LNCaP clone FGC (cell line): ENCODE measurements around the gene CAPZA2.

ENCODE experiments used
- DNase-seq: peaks from one replicate; pipeline ENCODE4 v3.0.0-alpha.2; 2011; ENCODE audit warnings: low read depth
- H3K4me3 ChIP-seq: 2 replicates; pipeline ENCODE4 v1.5.1; 2011; ENCODE audit warnings: mild to moderate bottlenecking, low read depth, low read length, control low read depth
- TF ChIP-seq, protein P1 (sequence below): IDR thresholded peaks from 2 replicates; pipeline ENCODE4 v1.5.1; 2012; ENCODE audit warnings: mild to moderate bottlenecking; ENCODE audit not compliant: control insufficient read depth, insufficient read depth; ENCODE audit errors: extremely low read depth

The CAPZA2 gene

GRCh38 chr7:116910383-116910782 is 48.0 kb downstream of the CAPZA2 start:
- no peak overlapping the region for H3K4me3 ChIP-seq
- TF ChIP-seq, protein P1, sequence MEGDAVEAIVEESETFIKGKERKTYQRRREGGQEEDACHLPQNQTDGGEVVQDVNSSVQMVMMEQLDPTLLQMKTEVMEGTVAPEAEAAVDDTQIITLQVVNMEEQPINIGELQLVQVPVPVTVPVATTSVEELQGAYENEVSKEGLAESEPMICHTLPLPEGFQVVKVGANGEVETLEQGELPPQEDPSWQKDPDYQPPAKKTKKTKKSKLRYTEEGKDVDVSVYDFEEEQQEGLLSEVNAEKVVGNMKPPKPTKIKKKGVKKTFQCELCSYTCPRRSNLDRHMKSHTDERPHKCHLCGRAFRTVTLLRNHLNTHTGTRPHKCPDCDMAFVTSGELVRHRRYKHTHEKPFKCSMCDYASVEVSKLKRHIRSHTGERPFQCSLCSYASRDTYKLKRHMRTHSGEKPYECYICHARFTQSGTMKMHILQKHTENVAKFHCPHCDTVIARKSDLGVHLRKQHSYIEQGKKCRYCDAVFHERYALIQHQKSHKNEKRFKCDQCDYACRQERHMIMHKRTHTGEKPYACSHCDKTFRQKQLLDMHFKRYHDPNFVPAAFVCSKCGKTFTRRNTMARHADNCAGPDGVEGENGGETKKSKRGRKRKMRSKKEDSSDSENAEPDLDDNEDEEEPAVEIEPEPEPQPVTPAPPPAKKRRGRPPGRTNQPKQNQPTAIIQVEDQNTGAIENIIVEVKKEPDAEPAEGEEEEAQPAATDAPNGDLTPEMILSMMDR, result no peak
- no peak for DNase-seq

DNA sequence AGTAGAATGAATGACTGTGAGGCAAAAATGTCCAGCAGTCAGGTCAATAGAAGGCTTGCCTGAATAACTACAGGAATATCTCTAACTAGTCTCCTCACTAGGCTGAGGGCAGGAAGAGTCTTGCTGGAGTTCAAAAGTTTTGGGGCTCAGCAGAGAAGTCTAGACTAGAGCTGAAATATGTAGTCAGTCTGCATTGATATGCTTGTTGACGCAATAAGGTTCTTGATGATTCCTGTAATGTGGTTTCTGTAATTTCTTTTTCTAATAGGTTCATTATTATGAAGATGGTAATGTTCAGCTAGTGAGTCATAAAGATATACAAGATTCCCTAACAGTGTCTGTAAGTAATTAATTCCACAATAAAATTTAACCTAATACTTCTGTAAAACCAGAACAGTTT is 49.4 kb downstream of the CAPZA2 start:
- no peak overlapping the region for H3K4me3 ChIP-seq
- no peak for DNase-seq
- TF ChIP-seq, protein P1, result no peak

DNA sequence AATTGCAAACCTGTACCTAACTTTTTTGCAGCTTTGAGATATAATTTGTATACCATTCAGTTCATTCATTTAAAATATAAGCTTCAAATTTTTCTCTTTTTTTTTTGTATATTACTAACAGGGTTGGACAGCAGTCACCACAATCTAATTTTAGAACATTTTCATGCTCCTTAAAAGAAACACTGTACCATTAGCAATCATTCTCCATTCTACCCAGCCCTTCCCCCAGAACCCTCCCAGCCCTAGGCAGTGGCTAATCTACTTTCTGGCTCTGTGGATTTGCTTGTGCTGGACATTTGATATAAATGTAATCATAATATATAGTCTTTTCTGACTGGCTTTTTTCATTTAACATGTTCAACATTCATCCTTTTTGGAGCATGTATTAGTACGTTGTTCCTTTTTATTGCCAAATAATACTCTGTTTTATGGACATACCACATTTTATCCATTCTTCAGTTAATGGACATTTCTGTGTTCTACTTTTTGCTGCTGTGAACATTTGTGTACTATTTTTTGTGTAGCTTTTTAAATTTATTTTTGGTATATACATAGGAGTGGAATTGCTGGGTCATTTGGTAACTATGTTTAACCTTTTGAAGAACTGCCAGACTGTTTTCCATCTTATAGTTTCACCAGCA is 50.0 kb downstream of the CAPZA2 start:
- TF ChIP-seq, protein P1, result no peak
- DNase-seq, result no peak
- H3K4me3 ChIP-seq, result no peak overlapping the region

GRCh38 chr7:116918704-116919103 is 56.3 kb downstream of the CAPZA2 start:
- DNase-seq, result no peak
- TF ChIP-seq, protein P1, result no peak
- no peak overlapping the region for H3K4me3 ChIP-seq

- DNase-seq, result no peak
- no peak overlapping the region for H3K4me3 ChIP-seq
- TF ChIP-seq, protein P1, result no peak
These were observed 58.0 kb downstream of the CAPZA2 start for GRCh38 chr7:116920359-116920758.

- no peak for DNase-seq
- TF ChIP-seq, protein P1, result no peak
- no peak overlapping the region for H3K4me3 ChIP-seq
These were observed 60.2 kb downstream of the CAPZA2 start for GRCh38 chr7:116922545-116922944.

GRCh38 chr7:116924741-116925140 is 62.4 kb downstream of the CAPZA2 start:
- no peak for DNase-seq
- TF ChIP-seq, protein P1, result no peak

More at GRCh38 chr7:116924741-116925140, 62.4 kb downstream of the CAPZA2 start:
- no peak overlapping the region for H3K4me3 ChIP-seq
